Caco-2 (cell line): ENCODE results near the gene DEPDC5. TPM values are rescaled to one million over a fixed set of nuclear protein-coding genes. Genes with fewer than 3 reads are reported as not detected.

Source experiments
- BruUV-seq: library from RNA; stranded (reverse); fragments of 400-500 nt; replicated peaks from 2 replicates; lab custom pipeline; 2021; lab: Mats Ljungman, UMichigan
- CTCF ChIA-PET: fragments of 300-600 bp; sonication (Branson Sonifier 250); formaldehyde crosslinking; loops from one replicate; lab custom pipeline; 2022; ENCODE audit warnings: antibody characterized with exemption; lab: Charles Lee
- POLR2A ChIA-PET: fragments of 300-600 bp; sonication (Branson Sonifier 250); formaldehyde crosslinking; loops from one replicate; lab custom pipeline; 2022; ENCODE audit warnings: antibody characterized with exemption; lab: Charles Lee
- DNase-seq, 2 experiments: peaks; one replicate each; pipeline versions ENCODE4 v3.0.0 to v3.0.0-alpha.2; 2020 to 2022
- H3K27me3 ChIP-seq: replicated peaks from 2 replicates; pipeline ENCODE4 v1.6.0; 2011; ENCODE audit warnings: low read length; ENCODE audit not compliant: control insufficient read depth, insufficient read depth
- H3K36me3 ChIP-seq: 2 replicates; pipeline ENCODE4 v1.5.1; 2011; ENCODE audit warnings: low read length; ENCODE audit not compliant: control insufficient read depth, insufficient read depth
- H3K4me1 ChIP-seq: fragments of 250-450 bp; sonication (Bioruptor Pico); 2 replicates; pipeline ENCODE4 v1.5.1; 2020; ENCODE audit warnings: mild to moderate bottlenecking
- H3K4me3 ChIP-seq: 2 replicates; pipeline ENCODE4 v1.5.1; 2011; ENCODE audit warnings: low read depth, mild to moderate bottlenecking, control low read depth, low read length
- H3K9me3 ChIP-seq: fragments of 250-450 bp; sonication (Bioruptor Pico); 2 replicates; pipeline ENCODE4 v1.5.1; 2020; ENCODE audit warnings: mild to moderate bottlenecking, moderate library complexity
- H3K27ac Mint-ChIP-seq: one replicate; pipeline ENCODE4 v1.8.0; 2022; ENCODE audit warnings: mixed read lengths; ENCODE audit not compliant: unreplicated experiment
- H3K27me3 Mint-ChIP-seq: one replicate; pipeline ENCODE4 v1.8.0; 2022; ENCODE audit warnings: mixed read lengths; ENCODE audit not compliant: insufficient read depth, unreplicated experiment
- H3K36me3 Mint-ChIP-seq: one replicate; pipeline ENCODE4 v1.8.0; 2022; ENCODE audit warnings: mild to moderate bottlenecking, mixed read lengths; ENCODE audit not compliant: insufficient read depth, unreplicated experiment
- H3K4me1 Mint-ChIP-seq: one replicate; pipeline ENCODE4 v1.8.0; 2022; ENCODE audit warnings: low read depth, mixed read lengths; ENCODE audit not compliant: unreplicated experiment
- H3K4me3 Mint-ChIP-seq: one replicate; pipeline ENCODE4 v1.8.0; 2022; ENCODE audit warnings: mild to moderate bottlenecking, moderate library complexity, mixed read lengths; ENCODE audit not compliant: unreplicated experiment
- H3K9me3 Mint-ChIP-seq: one replicate; pipeline ENCODE4 v1.8.0; 2022; ENCODE audit warnings: mixed read lengths; ENCODE audit not compliant: unreplicated experiment
- CTCF ChIP-seq, 2 experiments: fragments of 200-600 bp in 1 of 2; IDR thresholded peaks; 1 replicate in 1 of 2; 2 replicates in 1 of 2; pipeline versions ENCODE4 v1.5.1 to v1.8.0; 2011 to 2022; ENCODE audit warnings: antibody characterized with exemption in 1 of 2, control low read depth in 1 of 2, inconsistent platforms in 1 of 2, low read depth in 1 of 2, low read length in 1 of 2, mild to moderate bottlenecking in 1 of 2, moderate library complexity in 1 of 2; ENCODE audit not compliant: insufficient read depth in 1 of 2, severe bottlenecking in 1 of 2, unreplicated experiment in 1 of 2
- intact Hi-C: fragments of 100-400 bp; cut with micrococcal nuclease; formaldehyde crosslinking; loops from one replicate; pipeline ENCODE4 v1.10.0; 2022; ENCODE audit not compliant: unreplicated experiment
- total RNA-seq: library from RNA; stranded (reverse); gene quantifications from 2 replicates; pipeline ENCODE4 v1.2.3, GENCODE V29; 2022

The DEPDC5 gene
- total RNA-seq, 1 experiment from 2014 or later, result 19.4 TPM

GRCh38 chr22:31945971-31946680 lies 192.3 kb downstream of the DEPDC5 start:
- ChIA-PET CTCF (interaction anchor here (0.6 to 0.9 kb wide), 2 partner anchors 74 to 315 kb away, joined by 3 read pairs; no protein-coding TSS in a partner anchor), POLR2A (no interaction called here)
- Histone ChIP-seq H3K9me3 (no peaks in the 10 kb centered on the region), H3K36me3 (peaks cover 2% of the 10 kb centered on the region), H3K4me1 (peaks cover 9% of the 10 kb centered on the region), H3K27me3 (no peaks in the 10 kb centered on the region), H3K4me3 (peak overlapping the region; percentile 88)
- Mint-ChIP-seq H3K36me3 (peaks cover 47% of the 10 kb centered on the region), H3K27ac (no peak overlapping the region), H3K9me3 (no peaks in the 10 kb centered on the region), H3K27me3 (no peaks in the 10 kb centered on the region), H3K4me3 (no peak overlapping the region), H3K4me1 (no peaks in the 10 kb centered on the region)
- intact Hi-C loops, result no loop called here
- TF ChIP-seq CTCF (IDR thresholded peaks at IDR 0.05; ENCODE audit: insufficient read depth in 1 of 2, low read depth in 1 of 2, low read length in 1 of 2, severe bottlenecking in 1 of 2, unreplicated experiment in 1 of 2), result no peak
- no peak for DNase-seq
- TSS peak; percentile 43 for BruUV-seq

GRCh38 chr22:31947296-31947695 lies 193.5 kb downstream of the DEPDC5 start:
- Mint-ChIP-seq H3K27ac (peak overlapping the region; percentile 51), H3K36me3 (peaks cover 58% of the 10 kb centered on the region), H3K27me3 (no peaks in the 10 kb centered on the region), H3K4me3 (no peak overlapping the region), H3K9me3 (no peaks in the 10 kb centered on the region), H3K4me1 (peaks cover 11% of the 10 kb centered on the region)
- POLR2A ChIA-PET, result no interaction called here
- Histone ChIP-seq H3K36me3 (peaks cover 2% of the 10 kb centered on the region), H3K9me3 (no peaks in the 10 kb centered on the region), H3K4me3 (no peak overlapping the region), H3K4me1 (peaks cover 9% of the 10 kb centered on the region), H3K27me3 (no peaks in the 10 kb centered on the region)
- intact Hi-C loops, result loop anchor here (1.0 kb wide), 1 partner anchor 75 kb away; no protein-coding TSS in a partner anchor
- BruUV-seq, result no TSS peak
- CTCF ChIA-PET, result interaction anchor here (0.5 to 1.6 kb wide), 2 partner anchors 23 to 46 kb away, joined by 5 to 6 read pairs; no protein-coding TSS in a partner anchor
- no peak for DNase-seq
- peak in 1 of 2 experiments; percentile 39 for TF ChIP-seq CTCF (IDR thresholded peaks at IDR 0.05; ENCODE audit: insufficient read depth in 1 of 2, low read depth in 1 of 2, low read length in 1 of 2, severe bottlenecking in 1 of 2, unreplicated experiment in 1 of 2)

GRCh38 chr22:31948002-31948401 lies 194.2 kb downstream of the DEPDC5 start:
- intact Hi-C loops, result no loop called here
- H3K36me3 ChIP-seq, result peaks cover 2% of the 10 kb centered on the region
- no peaks in the 10 kb centered on the region for H3K9me3 ChIP-seq
- peaks cover 61% of the 10 kb centered on the region for H3K36me3 Mint-ChIP-seq
- H3K27me3 ChIP-seq, result no peaks in the 10 kb centered on the region
- peaks cover 9% of the 10 kb centered on the region for H3K4me1 ChIP-seq
- H3K4me3 ChIP-seq, result no peak overlapping the region
- no peaks in the 10 kb centered on the region for H3K9me3 Mint-ChIP-seq
- H3K4me3 Mint-ChIP-seq, result no peak overlapping the region
- no peak for TF ChIP-seq CTCF (IDR thresholded peaks at IDR 0.05; ENCODE audit: insufficient read depth in 1 of 2, low read depth in 1 of 2, low read length in 1 of 2, severe bottlenecking in 1 of 2, unreplicated experiment in 1 of 2)
- BruUV-seq, result no TSS peak
- no peak for DNase-seq
- H3K4me1 Mint-ChIP-seq, result peaks cover 11% of the 10 kb centered on the region
- no peak overlapping the region for H3K27ac Mint-ChIP-seq
- ChIA-PET POLR2A (interaction anchor here (0.6 kb wide), 1 partner anchor 135 kb away, joined by 3 read pairs; no protein-coding TSS in a partner anchor), CTCF (interaction anchor here (1.6 kb wide), 1 partner anchor 23 kb away, joined by 5 read pairs; no protein-coding TSS in a partner anchor)
- no peaks in the 10 kb centered on the region for H3K27me3 Mint-ChIP-seq
